Activated naive CD4-positive, alpha-beta T cell treated with anti-CD3 and anti-CD28 coated beads for 36 hours (primary cell): ENCODE measurements around the gene CCL4. TPM values are rescaled to one million over a fixed set of nuclear protein-coding genes. Genes with fewer than 3 reads are reported as not detected.
"Not testable (repeated sequence)": the region's sequence is repeated elsewhere in the genome, so short reads cannot be mapped to it uniquely, and the experiment has no call there.

ENCODE experiments used
- CTCF ChIA-PET: fragments of 350-600 bp; sonication (Branson Sonifier 250); formaldehyde crosslinking; loops from one replicate; lab custom pipeline; 2021; ENCODE audit warnings: antibody characterized with exemption; lab: Charles Lee
- DNase-seq: peaks from one replicate; pipeline ENCODE4 v3.0.0-alpha.2; 2020
- H3K27ac Mint-ChIP-seq: one replicate; pipeline ENCODE4 v1.8.0; 2021; ENCODE audit warnings: mild to moderate bottlenecking, mixed read lengths
- H3K27me3 Mint-ChIP-seq: one replicate; pipeline ENCODE4 v1.8.0; 2021; ENCODE audit warnings: low read depth, mixed read lengths
- H3K36me3 Mint-ChIP-seq: one replicate; pipeline ENCODE4 v1.8.0; 2021; ENCODE audit warnings: low read depth, mixed read lengths
- H3K4me1 Mint-ChIP-seq: one replicate; pipeline ENCODE4 v1.8.0; 2021; ENCODE audit warnings: low read depth, mixed read lengths
- H3K4me3 Mint-ChIP-seq: one replicate; pipeline ENCODE4 v1.8.0; 2021; ENCODE audit warnings: mild to moderate bottlenecking, moderate library complexity, mixed read lengths
- H3K9me3 Mint-ChIP-seq: one replicate; pipeline ENCODE4 v1.8.0; 2021; ENCODE audit warnings: mixed read lengths
- intact Hi-C: fragments of 100-400 bp; cut with micrococcal nuclease; formaldehyde crosslinking; loops from one replicate; pipeline ENCODE4 v1.15.1; 2023
- total RNA-seq, 2 experiments: library from RNA; stranded (reverse); gene quantifications; one replicate each; pipeline ENCODE4 v1.2.3, GENCODE V29; 2021

Gene CCL4
- total RNA-seq, 2 experiments from 2014 or later, result 4.6 to 5.5 TPM

GRCh38 chr17:36089339-36089865, 14.2 kb upstream of the CCL4 start:
- CTCF ChIA-PET, result interaction anchor here (1.0 to 1.4 kb wide), 3 partner anchors 17 to 60 kb away, joined by 3 to 13 read pairs (median 5); no protein-coding TSS in a partner anchor
- no peak for DNase-seq
- H3K27me3 Mint-ChIP-seq, result peaks cover 20% of the 10 kb centered on the region
- intact Hi-C loops, result no loop called here
- peaks cover 23% of the 10 kb centered on the region for H3K4me1 Mint-ChIP-seq
- H3K36me3 Mint-ChIP-seq, result no peaks in the 10 kb centered on the region
- H3K4me3 Mint-ChIP-seq, result no peak overlapping the region
- H3K9me3 Mint-ChIP-seq, result no peaks in the 10 kb centered on the region
- no peak overlapping the region for H3K27ac Mint-ChIP-seq

DNA sequence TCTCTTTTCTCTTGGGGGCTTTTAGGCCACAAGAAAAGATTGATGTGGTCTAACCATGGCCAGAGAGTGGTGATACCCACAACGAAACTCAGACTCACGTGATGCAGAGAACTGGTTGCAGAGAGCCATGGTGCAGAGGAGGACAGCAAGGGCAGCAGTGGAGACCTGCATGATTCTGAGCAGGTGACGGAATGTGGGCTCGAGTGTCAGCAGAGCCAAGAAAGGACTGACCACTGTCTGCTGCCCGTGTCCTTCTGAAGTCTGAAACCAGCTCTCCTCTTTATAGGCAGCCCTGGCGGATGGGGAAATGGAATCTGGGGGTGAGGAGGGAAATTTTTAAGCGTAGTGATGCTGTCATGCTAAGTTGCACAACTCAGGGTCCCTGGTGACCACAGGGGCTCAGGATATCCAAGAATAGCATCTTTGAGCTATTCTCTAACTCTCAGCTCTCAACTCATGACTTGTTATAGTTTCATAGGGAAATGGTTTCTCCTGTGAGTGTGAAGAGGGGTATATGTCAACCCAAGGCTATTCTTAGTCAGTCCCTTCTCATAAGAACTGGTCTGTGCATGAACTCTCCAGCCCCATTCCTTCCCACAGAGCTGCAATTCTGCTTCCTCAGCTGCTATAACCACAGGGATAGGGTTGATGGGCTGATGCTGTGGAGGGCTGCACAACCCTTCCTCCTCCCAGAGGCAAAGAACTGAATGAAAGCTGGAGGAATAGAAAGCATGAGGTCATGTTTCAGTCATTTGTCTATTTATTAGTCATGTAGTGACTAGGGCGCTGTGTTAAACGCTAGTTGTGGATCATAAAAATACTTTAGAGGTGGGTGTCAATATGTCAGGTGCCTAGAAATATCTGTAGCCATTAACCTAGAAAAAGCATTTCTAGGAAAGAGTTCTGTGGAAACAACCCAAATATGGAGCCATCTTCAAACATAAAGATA, 13.5 kb upstream of the CCL4 start, which contains the start of gene CCL3:
CCL3 (minus strand) TSS at position 256 of the 949 bp plus-strand sequence; CDS start at position 171, 85 bp downstream.
- Mint-ChIP-seq H3K9me3 (no peaks in the 10 kb centered on the region), H3K36me3 (no peaks in the 10 kb centered on the region), H3K27me3 (peaks cover 25% of the 10 kb centered on the region), H3K27ac (peak within 1 kb of the TSS; percentile 68), H3K4me3 (no peak within 1 kb of the TSS), H3K4me1 (peaks cover 23% of the 10 kb centered on the region)
- intact Hi-C loops, result loop anchor here (1.0 kb wide), 2 partner anchors 8 to 27 kb away; no protein-coding TSS in a partner anchor
- DNase-seq, result peak; percentile 54
- CTCF ChIA-PET, result interaction anchor here (1.0 to 1.4 kb wide), 3 partner anchors 17 to 38 kb away, joined by 3 to 13 read pairs (median 3); no protein-coding TSS in a partner anchor

DNA sequence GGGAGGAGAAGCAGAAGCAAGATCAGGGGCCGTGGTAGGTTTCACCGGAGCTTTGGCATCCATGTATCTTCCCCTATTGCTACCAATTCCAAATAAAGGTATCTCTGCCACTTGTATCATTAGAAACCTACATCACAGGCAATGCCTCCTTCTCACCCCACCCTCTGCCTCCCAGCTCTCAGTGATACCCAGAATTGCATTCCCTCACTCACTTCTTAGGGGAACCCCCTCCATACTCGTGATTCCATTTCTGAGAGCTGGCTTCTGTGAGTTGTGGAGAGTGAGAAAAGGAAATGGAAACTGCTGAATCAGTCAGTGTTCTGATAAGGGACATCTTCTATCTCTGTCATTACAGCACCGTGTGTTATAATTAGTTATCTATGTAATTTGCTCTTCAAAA, 11.4 kb upstream of the CCL4 start:
- DNase-seq, result peak; percentile 64
- Mint-ChIP-seq H3K36me3 (no peaks in the 10 kb centered on the region), H3K27ac (no peak overlapping the region), H3K27me3 (peaks cover 24% of the 10 kb centered on the region), H3K4me1 (peaks cover 23% of the 10 kb centered on the region), H3K4me3 (no peak overlapping the region), H3K9me3 (no peaks in the 10 kb centered on the region)
- CTCF ChIA-PET, result interaction anchor here (1.1 to 1.4 kb wide), 2 partner anchors 26 to 123 kb away, joined by 3 to 9 read pairs; no protein-coding TSS in a partner anchor
- intact Hi-C loops, result no loop called here

DNA sequence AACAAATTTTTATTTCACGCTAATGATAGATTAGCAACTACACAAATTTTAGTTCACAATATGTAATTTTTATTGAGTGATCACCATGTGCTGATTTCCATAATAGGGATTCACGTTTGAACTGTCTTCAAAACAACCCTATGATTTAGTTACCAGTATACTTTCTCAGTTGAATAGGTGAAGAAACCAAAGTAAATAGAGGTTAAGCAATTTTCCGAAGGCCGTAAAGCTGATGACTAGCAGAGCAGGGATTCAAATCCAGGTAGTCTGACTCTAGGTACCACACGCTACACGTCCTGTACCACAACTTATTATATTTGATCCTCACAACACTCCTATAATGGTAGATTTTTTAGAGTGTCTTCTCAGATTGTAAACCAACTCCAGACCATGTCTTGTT, 10.9 kb upstream of the CCL4 start:
- H3K27ac Mint-ChIP-seq, DNase-seq, intact Hi-C loops, H3K9me3 Mint-ChIP-seq, H3K36me3 Mint-ChIP-seq, H3K4me3 Mint-ChIP-seq: not testable (repeated sequence)
- CTCF ChIA-PET, result interaction anchor here (1.1 to 1.4 kb wide), 2 partner anchors 25 to 124 kb away, joined by 3 to 9 read pairs; no protein-coding TSS in a partner anchor
- Mint-ChIP-seq H3K27me3 (peaks cover 24% of the 10 kb centered on the region), H3K4me1 (peaks cover 23% of the 10 kb centered on the region)

- no peak overlapping the region for H3K4me3 Mint-ChIP-seq
These were observed 9.4 kb upstream of the CCL4 start for GRCh38 chr17:36094232-36094631.

DNA sequence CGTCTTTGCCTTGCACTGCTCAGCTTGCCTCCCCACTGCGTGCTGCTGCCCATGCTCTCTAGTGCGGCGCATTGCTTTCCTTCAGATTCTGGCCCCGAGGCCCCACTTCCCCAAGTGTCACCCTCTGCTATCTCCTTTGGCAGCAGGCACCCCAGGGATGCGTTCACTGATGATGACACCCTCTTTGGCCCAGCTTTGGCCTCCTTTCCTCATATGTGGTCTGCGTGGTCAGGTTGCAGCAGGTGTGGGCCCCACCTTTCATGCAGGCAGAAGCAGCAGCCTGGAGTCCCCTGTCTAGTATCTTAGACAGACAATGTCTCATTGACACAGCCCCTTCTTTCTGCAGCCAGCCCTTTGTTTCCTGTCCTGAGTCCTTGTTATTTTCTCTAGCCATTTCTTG, 8.9 kb upstream of the CCL4 start:
- intact Hi-C loops, result no loop called here
- H3K36me3 Mint-ChIP-seq, result no peaks in the 10 kb centered on the region
- CTCF ChIA-PET, result no interaction called here
- H3K27me3 Mint-ChIP-seq, result peaks cover 28% of the 10 kb centered on the region
- no peaks in the 10 kb centered on the region for H3K9me3 Mint-ChIP-seq
- no peak overlapping the region for H3K27ac Mint-ChIP-seq
- peaks cover 22% of the 10 kb centered on the region for H3K4me1 Mint-ChIP-seq
- no peak for DNase-seq
- no peak overlapping the region for H3K4me3 Mint-ChIP-seq

More at GRCh38 chr17:36094232-36094631, 9.4 kb upstream of the CCL4 start:
- DNase-seq, result no peak
- H3K4me1 Mint-ChIP-seq, result peaks cover 23% of the 10 kb centered on the region
- peaks cover 26% of the 10 kb centered on the region for H3K27me3 Mint-ChIP-seq
- intact Hi-C loops, result no loop called here
- no peaks in the 10 kb centered on the region for H3K36me3 Mint-ChIP-seq
- no peak overlapping the region for H3K27ac Mint-ChIP-seq
- no peaks in the 10 kb centered on the region for H3K9me3 Mint-ChIP-seq
- CTCF ChIA-PET, result no interaction called here

DNA sequence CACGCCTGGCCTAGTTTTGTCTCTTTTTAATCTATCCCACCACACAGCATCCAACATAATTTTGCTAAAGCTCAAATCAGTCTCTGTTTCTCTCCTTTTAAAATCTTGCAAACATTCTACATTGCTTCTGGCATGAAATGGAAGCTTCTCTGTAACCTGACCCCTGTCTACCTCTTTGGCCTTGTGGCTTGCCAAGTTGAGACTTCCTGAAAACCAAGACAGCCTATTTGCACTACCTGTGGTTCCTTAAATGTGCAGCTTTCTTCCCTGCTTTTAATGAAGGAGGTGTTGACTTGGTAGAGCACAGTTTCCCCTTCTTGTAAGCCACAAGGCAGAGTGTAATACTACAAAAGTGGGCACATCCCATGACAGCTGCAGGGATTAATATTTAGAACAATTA, 7.6 kb upstream of the CCL4 start:
- Mint-ChIP-seq H3K9me3 (no peaks in the 10 kb centered on the region), H3K4me3 (no peak overlapping the region), H3K27me3 (peaks cover 33% of the 10 kb centered on the region), H3K36me3 (no peaks in the 10 kb centered on the region), H3K4me1 (peaks cover 12% of the 10 kb centered on the region), H3K27ac (no peak overlapping the region)
- no peak for DNase-seq
- CTCF ChIA-PET, result no interaction called here
- intact Hi-C loops, result no loop called here

GRCh38 chr17:36099004-36099403, 4.6 kb upstream of the CCL4 start:
- H3K36me3 Mint-ChIP-seq, H3K9me3 Mint-ChIP-seq, DNase-seq, intact Hi-C loops, H3K4me3 Mint-ChIP-seq, H3K4me1 Mint-ChIP-seq, H3K27ac Mint-ChIP-seq: not testable (repeated sequence)
- CTCF ChIA-PET, result interaction anchor here (0.6 to 1.3 kb wide), 2 partner anchors 26 to 921 kb away, joined by 4 to 5 read pairs; no protein-coding TSS in a partner anchor
- peaks cover 36% of the 10 kb centered on the region for H3K27me3 Mint-ChIP-seq

DNA sequence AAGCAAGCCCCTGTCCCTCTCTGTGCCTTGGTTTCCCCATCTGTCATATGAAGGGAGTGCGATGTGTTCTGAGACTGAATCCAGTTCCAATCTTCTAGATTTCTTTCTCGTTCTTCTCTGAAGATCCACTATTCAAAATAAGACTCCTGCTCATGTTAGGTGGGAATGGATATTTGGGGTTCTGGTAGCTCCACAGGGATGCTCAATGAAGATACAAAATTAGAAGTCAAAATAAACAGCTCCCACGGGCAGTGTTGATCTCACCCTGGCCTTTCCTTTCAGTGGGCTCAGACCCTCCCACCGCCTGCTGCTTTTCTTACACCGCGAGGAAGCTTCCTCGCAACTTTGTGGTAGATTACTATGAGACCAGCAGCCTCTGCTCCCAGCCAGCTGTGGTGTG, 619 bp downstream of the CCL4 start:
- H3K4me1 Mint-ChIP-seq, H3K36me3 Mint-ChIP-seq, CTCF ChIA-PET, DNase-seq, intact Hi-C loops, H3K27ac Mint-ChIP-seq, H3K9me3 Mint-ChIP-seq: not testable (repeated sequence)
- peak overlapping the region; percentile 22 for H3K4me3 Mint-ChIP-seq
- H3K27me3 Mint-ChIP-seq, result peaks cover 36% of the 10 kb centered on the region

DNA sequence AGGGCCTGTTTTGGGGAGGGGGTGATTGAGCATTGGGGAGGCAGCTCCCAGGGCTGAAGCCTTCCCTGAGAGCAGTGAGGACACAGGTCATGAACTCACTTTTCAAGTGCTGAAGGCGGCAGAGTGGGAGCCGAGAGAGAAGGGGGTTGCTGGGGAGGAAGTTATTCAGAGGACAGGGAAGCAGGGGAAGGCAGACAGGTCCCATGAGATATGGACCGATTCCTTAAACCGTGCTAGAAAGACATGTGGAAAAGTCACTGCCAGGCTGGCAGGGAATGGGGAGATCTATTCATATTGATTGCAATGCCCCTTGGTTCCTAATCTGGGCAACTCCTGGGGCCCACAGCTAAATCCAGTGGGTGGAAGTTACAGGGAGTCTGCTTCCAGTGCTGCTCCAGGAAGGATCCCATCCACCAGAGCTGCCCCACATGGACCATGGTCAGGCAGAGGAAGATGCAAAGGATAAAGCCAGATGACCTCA, 1.1 kb downstream of the CCL4 start:
- H3K36me3 Mint-ChIP-seq, result no peaks in the 10 kb centered on the region
- peak overlapping the region; percentile 22 for H3K4me3 Mint-ChIP-seq
- H3K27me3 Mint-ChIP-seq, result peaks cover 34% of the 10 kb centered on the region
- intact Hi-C loops, result no loop called here
- no peak for DNase-seq
- no peaks in the 10 kb centered on the region for H3K9me3 Mint-ChIP-seq
- CTCF ChIA-PET, result no interaction called here
- H3K4me1 Mint-ChIP-seq, result peaks cover 4% of the 10 kb centered on the region
- no peak overlapping the region for H3K27ac Mint-ChIP-seq

GRCh38 chr17:36105781-36106492, 2.3 kb downstream of the CCL4 start:
- no peak for DNase-seq
- H3K27me3 Mint-ChIP-seq, result peaks cover 36% of the 10 kb centered on the region
- H3K36me3 Mint-ChIP-seq, result no peaks in the 10 kb centered on the region
- H3K27ac Mint-ChIP-seq, result no peak overlapping the region
- CTCF ChIA-PET, result no interaction called here
- H3K4me3 Mint-ChIP-seq, result no peak overlapping the region
- intact Hi-C loops, result no loop called here
- peaks cover 4% of the 10 kb centered on the region for H3K4me1 Mint-ChIP-seq
- H3K9me3 Mint-ChIP-seq, result no peaks in the 10 kb centered on the region

- intact Hi-C loops, result no loop called here
- Mint-ChIP-seq H3K4me1 (peaks cover 4% of the 10 kb centered on the region), H3K9me3 (no peaks in the 10 kb centered on the region), H3K36me3 (no peaks in the 10 kb centered on the region), H3K27me3 (peaks cover 40% of the 10 kb centered on the region), H3K4me3 (no peak overlapping the region), H3K27ac (no peak overlapping the region)
- DNase-seq, result no peak
- CTCF ChIA-PET, result no interaction called here
These were observed 2.8 kb downstream of the CCL4 start for GRCh38 chr17:36106493-36106835.
